ENCODE results near the gene MAGED1. TPM values are rescaled to one million over a fixed set of nuclear protein-coding genes. Genes with fewer than 3 reads are reported as not detected.

The MAGED1 gene
- total and polyA plus RNA-seq, 2 experiments from 2014 or later: 60.8 to 89.8 TPM

DNA sequence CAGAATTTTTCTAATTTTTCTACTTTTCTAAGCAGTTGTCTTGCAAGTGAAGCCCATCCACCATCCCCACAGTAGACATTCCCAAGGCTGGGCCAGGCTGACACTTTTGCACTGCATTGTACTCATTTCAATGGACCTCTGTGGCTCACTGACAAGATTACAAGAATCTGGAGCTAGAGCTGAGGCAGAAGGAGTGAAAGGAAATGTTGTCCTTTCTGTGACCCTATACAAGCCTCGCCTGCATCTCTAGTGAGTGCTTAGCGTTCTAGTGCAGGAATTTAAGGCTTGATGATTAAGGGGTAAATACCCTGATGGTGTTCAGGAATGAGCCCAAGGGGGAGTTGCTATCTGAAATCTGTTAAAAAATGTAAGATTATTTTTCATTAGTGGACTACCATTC, 6.3 kb downstream of the MAGED1 start:
- peaks cover 74% of the 10 kb centered on the region for H3K36me3 Mint-ChIP-seq (ENCODE audit: low read depth)
- no peak for DNase-seq (ENCODE audit: low spot score)

More for the DNA sequence above, 6.3 kb downstream of the MAGED1 start:
- Histone ChIP-seq H3K9me2 (ENCODE audit: insufficient read depth) (no peaks in the 10 kb centered on the region), H3K4me3 (no peak overlapping the region), H3F3A (replicated peaks; ENCODE audit: low read depth) (no peaks in the 10 kb centered on the region), H4K20me1 (replicated peaks; ENCODE audit: insufficient read depth) (no peaks in the 10 kb centered on the region), H3K36me3 (ENCODE audit: insufficient read depth) (no peaks in the 10 kb centered on the region), H3K4me1 (ENCODE audit: insufficient read depth) (no peaks in the 10 kb centered on the region), H3K4me2 (no peak overlapping the region), H3K27ac (ENCODE audit: low read depth) (no peak overlapping the region), H3K79me2 (replicated peaks; ENCODE audit: insufficient read depth) (no peaks in the 10 kb centered on the region), H2AFZ (no peak overlapping the region), H3K27me3 (ENCODE audit: insufficient read depth) (no peaks in the 10 kb centered on the region)
- no peak for TF ChIP-seq JUNB (IDR thresholded peaks at IDR 0.05; ENCODE audit: unreplicated experiment)
- no peak for TF ChIP-seq EZH2 (IDR thresholded peaks at IDR 0.05; ENCODE audit: low read depth, unreplicated experiment)
- TF ChIP-seq ZNF462 (CRISPR knock-in tag; IDR thresholded peaks at IDR 0.05): no peak
- no peak for TF ChIP-seq ZNF331 (CRISPR knock-in tag; IDR thresholded peaks at IDR 0.05; ENCODE audit: low read depth)
- Mint-ChIP-seq H3K27ac (no peak overlapping the region), H3K4me3 (no peak overlapping the region), H3K9me3 (no peaks in the 10 kb centered on the region), H3K27me3 (ENCODE audit: insufficient read depth, low read depth, poor library complexity) (no peaks in the 10 kb centered on the region), H3K4me1 (peaks cover 3% of the 10 kb centered on the region; the same call in 1 of the 3 replicates)
- ATAC-seq: no peak

Data from GM23338 (cell line).